ENCODE measurements around the gene HCST.

GRCh38 chr19:35936738-35937268 lies 34.5 kb downstream of the HCST start:
- TF ChIP-seq CTCF (IDR thresholded peaks at IDR 0.05) (no peak), EP300 (IDR thresholded peaks at IDR 0.05) (no peak)
